HCT116 (cell line): ENCODE data around the gene DOCK7. TPM values are rescaled to one million over a fixed set of nuclear protein-coding genes. Genes with fewer than 3 reads are reported as not detected.

ENCODE experiments used
- ATAC-seq: fragments of 200-7000 bp; cut with Tn5 transposase; 2 replicates; pipeline ENCODE4 v1.9.1; 2020; ENCODE audit warnings: mild to moderate bottlenecking, moderate library complexity
- BruUV-seq: library from RNA; stranded (reverse); fragments of 400-500 nt; replicated peaks from 2 replicates; lab custom pipeline; 2021; lab: Mats Ljungman, UMichigan
- CTCF ChIA-PET: fragments of 300-600 bp; sonication (Branson Sonifier 250); formaldehyde crosslinking; loops from one replicate; lab custom pipeline; 2021; ENCODE audit warnings: antibody characterized with exemption; lab: Charles Lee
- POLR2A ChIA-PET: fragments of 300-600, 350-600 bp; sonication (Branson Sonifier 250); formaldehyde crosslinking; loops from one replicate; lab custom pipeline; 2021; ENCODE audit warnings: antibody characterized with exemption; lab: Charles Lee
- RAD21 ChIA-PET, 2 experiments: fragments of 300-600 bp; sonication (Branson Sonifier 250); formaldehyde crosslinking; loops; one replicate each; lab custom pipeline; 2023; ENCODE audit warnings: low total read pairs in 2 of 2; ENCODE audit not compliant: uncharacterized antibody in 2 of 2, unreplicated experiment in 2 of 2, low non-redundant PET in 1 of 2; lab: Charles Lee
- DNase-seq: peaks from one replicate; pipeline ENCODE4 v3.0.0-alpha.2; 2010; ENCODE audit warnings: low read depth, low spot score
- H2AFZ ChIP-seq: fragments of 200-600 bp; shearing (Covaris generic), sonication (generic); 2 replicates; pipeline ENCODE4 v1.6.1; 2017; ENCODE audit warnings: low read depth, mixed run types, mixed read lengths, antibody characterized with exemption, low read length; ENCODE audit not compliant: poor library complexity, severe bottlenecking
- H3K27ac ChIP-seq: 2 replicates; pipeline ENCODE4 v1.5.1; 2012; ENCODE audit warnings: low read depth, low read length
- H3K27me3 ChIP-seq: fragments of 200-600 bp; sonication (generic); 2 replicates; pipeline ENCODE4 v1.6.1; 2016; ENCODE audit warnings: mixed run types, low read length, mixed read lengths; ENCODE audit not compliant: insufficient read depth
- H3K36me3 ChIP-seq, 2 experiments: fragments of 200-500 bp in 1 of 2; fragments of 200-600 bp in 1 of 2; sonication (Bioruptor generic) in 1 of 2; sonication (generic) in 1 of 2; 2 replicates each; pipeline versions ENCODE4 v1.5.1 to v1.6.1; 2014 to 2016; ENCODE audit warnings: low read length in 2 of 2, inconsistent platforms in 1 of 2, mixed read lengths in 1 of 2, mixed run types in 1 of 2; ENCODE audit not compliant: insufficient read depth in 2 of 2, control insufficient read depth in 1 of 2
- H3K4me1 ChIP-seq, 2 experiments: fragments of 200-600 bp in 1 of 2; sonication (generic) in 1 of 2; 2 replicates each; pipeline versions ENCODE4 v1.5.1 to v1.6.1; 2012 to 2017; ENCODE audit warnings: low read length in 2 of 2, inconsistent platforms in 1 of 2, mild to moderate bottlenecking in 1 of 2, mixed read lengths in 1 of 2, mixed run types in 1 of 2, moderate library complexity in 1 of 2; ENCODE audit not compliant: insufficient read depth in 2 of 2, control insufficient read depth in 1 of 2
- H3K4me2 ChIP-seq: fragments of 200-600 bp; sonication (generic); 2 replicates; pipeline ENCODE4 v1.6.1; 2017; ENCODE audit warnings: mixed run types, low read length, mixed read lengths
- H3K4me3 ChIP-seq, 2 experiments: fragments of 200-600 bp in 1 of 2; sonication (generic) in 1 of 2; replicated peaks in 1 of 2; 2 replicates each; pipeline ENCODE4 v1.5.1; 2011 to 2016; ENCODE audit warnings: low read length in 2 of 2, control low read depth in 1 of 2, low read depth in 1 of 2, mild to moderate bottlenecking in 1 of 2, mixed read lengths in 1 of 2, mixed run types in 1 of 2
- H3K79me2 ChIP-seq: fragments of 200-600 bp; sonication (generic); 2 replicates; pipeline ENCODE4 v1.6.1; 2017; ENCODE audit warnings: mild to moderate bottlenecking, mixed run types, low read length, moderate library complexity, mixed read lengths; ENCODE audit not compliant: insufficient read depth
- H3K9ac ChIP-seq: fragments of 200-600 bp; sonication (generic); 2 replicates; pipeline ENCODE4 v1.6.1; 2016; ENCODE audit warnings: low read length, mixed read lengths
- H3K9me2 ChIP-seq: fragments of 200-600 bp; sonication (generic), shearing (Covaris generic); 2 replicates; pipeline ENCODE4 v1.6.1; 2017; ENCODE audit warnings: mixed run types, mild to moderate bottlenecking, moderate library complexity; ENCODE audit not compliant: insufficient read depth
- H3K9me3 ChIP-seq, 2 experiments: fragments of 200-500 bp in 1 of 2; fragments of 200-600 bp in 1 of 2; sonication (Bioruptor generic) in 1 of 2; sonication (generic) in 1 of 2; 2 replicates each; pipeline ENCODE4 v1.6.1; 2014 to 2017; ENCODE audit warnings: low read length in 2 of 2, mixed read lengths in 2 of 2, inconsistent platforms in 1 of 2, low read depth in 1 of 2, mild to moderate bottlenecking in 1 of 2, mixed run types in 1 of 2, moderate library complexity in 1 of 2; ENCODE audit not compliant: control insufficient read depth in 1 of 2, insufficient read depth in 1 of 2
- H4K20me1 ChIP-seq: fragments of 200-600 bp; sonication (generic), shearing (Covaris generic); 2 replicates; pipeline ENCODE4 v1.6.1; 2017; ENCODE audit warnings: mixed run types, mild to moderate bottlenecking, moderate library complexity; ENCODE audit not compliant: insufficient read depth
- ATF3 ChIP-seq: IDR thresholded peaks from 2 replicates; pipeline ENCODE4 v1.6.1; 2012
- CBX3 ChIP-seq: IDR thresholded peaks from 2 replicates; pipeline ENCODE4 v1.6.1; 2012; ENCODE audit warnings: low read depth
- CEBPB ChIP-seq: IDR thresholded peaks from 2 replicates; pipeline ENCODE4 v1.6.1; 2012; ENCODE audit warnings: low read depth
- CTCF ChIP-seq, 3 experiments: fragments of 200-600 bp in 1 of 3; sonication (generic) in 1 of 3; IDR thresholded peaks in 2 of 3; conservative IDR thresholded peaks in 1 of 3; 2 replicates each; pipeline ENCODE4 v1.5.1; 2012 to 2017; ENCODE audit warnings: low read depth in 2 of 3, low read length in 2 of 3, antibody characterized with exemption in 1 of 3, borderline replicate concordance in 1 of 3, control low read depth in 1 of 3, mild to moderate bottlenecking in 1 of 3, mixed read lengths in 1 of 3, mixed run types in 1 of 3, moderate library complexity in 1 of 3; ENCODE audit not compliant: insufficient read depth in 1 of 3
- EZH2phosphoT487 ChIP-seq: fragments of 200-600 bp; IDR thresholded peaks from 2 replicates; pipeline ENCODE4 v1.6.1; 2018; ENCODE audit warnings: antibody characterized with exemption, borderline replicate concordance
- FOSL1 ChIP-seq: IDR thresholded peaks from 2 replicates; pipeline ENCODE4 v1.6.1; 2012; ENCODE audit warnings: low read depth
- JUND ChIP-seq: IDR thresholded peaks from 2 replicates; pipeline ENCODE4 v1.6.1; 2012
- MAX ChIP-seq: IDR thresholded peaks from 2 replicates; pipeline ENCODE4 v1.6.1; 2012
- POLR2A ChIP-seq: IDR thresholded peaks from 2 replicates; pipeline ENCODE4 v1.7.0; 2011; ENCODE audit warnings: borderline replicate concordance; ENCODE audit not compliant: insufficient read depth, insufficient read length; ENCODE audit errors: extremely low read depth
- REST ChIP-seq: IDR thresholded peaks from 2 replicates; pipeline ENCODE4 v1.6.1; 2012; ENCODE audit warnings: low read depth
- SRF ChIP-seq: IDR thresholded peaks from 2 replicates; pipeline ENCODE4 v1.6.1; 2012; ENCODE audit warnings: low read depth
- ZNF274 ChIP-seq: fragments of 200-500 bp; sonication (Bioruptor generic); IDR thresholded peaks from 2 replicates; pipeline ENCODE4 v1.6.1; 2014; ENCODE audit warnings: mild to moderate bottlenecking, low read depth, low read length, inconsistent platforms
- intact Hi-C: fragments of 100-400 bp; cut with micrococcal nuclease; formaldehyde crosslinking; loops from 2 replicates; pipeline ENCODE4 v1.10.0; 2022
- total RNA-seq: library from RNA; stranded (reverse); gene quantifications from one replicate; pipeline ENCODE4 v1.2.1, GENCODE V29; 2021; ENCODE audit not compliant: unreplicated experiment

DOCK7 gene
- total RNA-seq, 1 experiment from 2014 or later, result 49.0 TPM

- Histone ChIP-seq H3K9me3 (no peaks in the 10 kb centered on the region), H3K27me3 (no peaks in the 10 kb centered on the region), H3K4me1 (peaks cover 0 to 11% of the 10 kb centered on the region in 2 experiments; a peak in 3 of 4 replicates), H3K4me2 (no peak overlapping the region), H3K79me2 (no peaks in the 10 kb centered on the region), H2AFZ (no peak overlapping the region), H3K9ac (no peak overlapping the region), H4K20me1 (no peaks in the 10 kb centered on the region), H3K27ac (no peak overlapping the region), H3K4me3 (no peak overlapping the region), H3K36me3 (no peaks in the 10 kb centered on the region), H3K9me2 (no peaks in the 10 kb centered on the region)
- RAD21 ChIA-PET, result no interaction called here
- POLR2A ChIA-PET, result no interaction called here
- CTCF ChIA-PET, result no interaction called here
- BruUV-seq, result no TSS peak
- intact Hi-C loops, result no loop called here
- no peak for TF ChIP-seq SRF
- no peak for TF ChIP-seq MAX
- TF ChIP-seq REST, result no peak
- TF ChIP-seq POLR2A, result no peak
- no peak for TF ChIP-seq CTCF (IDR thresholded peaks at IDR 0.05 in 2 of 3, conservative IDR thresholded peaks at IDR 0.05 in 1 of 3; ENCODE audit: borderline replicate concordance in 1 of 3, insufficient read depth in 1 of 3, low read depth in 2 of 3, low read length in 2 of 3)
- TF ChIP-seq JUND, result no peak
- TF ChIP-seq ZNF274, result no peak
- TF ChIP-seq CEBPB, result no peak
- no peak for TF ChIP-seq ATF3
- no peak for TF ChIP-seq FOSL1
- no peak for TF ChIP-seq EZH2phosphoT487
- no peak for TF ChIP-seq CBX3
- peak; percentile 46; the same call in 1 of the 2 replicates for ATAC-seq
- no peak for DNase-seq
Observed at GRCh38 chr1:62425041-62425440, 263.1 kb downstream of the DOCK7 start.
